ENCODE data around the gene CENPP.

DNA sequence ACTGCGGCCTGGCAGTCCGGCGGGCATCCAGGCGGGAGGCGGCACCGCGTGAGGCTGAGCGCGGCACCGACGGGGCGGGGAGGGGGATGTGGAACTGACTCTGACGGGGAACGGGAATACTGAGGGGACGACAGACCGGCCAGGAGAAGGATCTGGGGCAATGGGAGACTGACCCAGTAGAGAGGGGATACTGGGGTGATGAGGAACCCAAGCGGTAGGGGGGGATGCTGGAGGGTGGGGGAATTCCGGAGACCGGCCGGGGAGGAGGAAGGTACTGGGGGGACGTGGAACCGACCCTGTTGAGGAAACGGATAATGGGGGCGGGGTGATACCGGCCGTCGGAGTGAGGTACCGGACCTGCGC, 343.8 kb downstream of the CENPP start:
- TF ChIP-seq EZH2 (IDR thresholded peaks at IDR 0.05) = no peak
- TF ChIP-seq POLR2AphosphoS5 (IDR thresholded peaks at IDR 0.05; ENCODE audit: borderline replicate concordance, low read depth, low read length) = no peak
- TF ChIP-seq FOXP2 (optimal IDR thresholded peaks at IDR 0.05; ENCODE audit: control extremely low read depth, extremely low read length, insufficient read depth) = no peak

Data from SK-N-MC (cell line).